Endodermal cell (in vitro differentiated cells): Measurements from ENCODE around the gene LSMEM2. TPM values are rescaled to one million over a fixed set of nuclear protein-coding genes. Genes with fewer than 3 reads are reported as not detected.

Source experiments
- DNase-seq: peaks from one replicate; pipeline ENCODE4 v3.0.0-alpha.2; 2017
- H3K27ac ChIP-seq: 2 replicates; pipeline ENCODE4 v1.5.1; 2013; ENCODE audit warnings: mild to moderate bottlenecking, low read depth, low read length, moderate library complexity
- H3K27me3 ChIP-seq: 2 replicates; pipeline ENCODE4 v1.6.1; 2013; ENCODE audit warnings: mild to moderate bottlenecking, low read length, moderate library complexity; ENCODE audit not compliant: insufficient read depth, control insufficient read depth, poor library complexity, severe bottlenecking
- H3K36me3 ChIP-seq: 2 replicates; pipeline ENCODE4 v1.7.0; 2013; ENCODE audit warnings: mild to moderate bottlenecking, low read length, moderate library complexity; ENCODE audit not compliant: control insufficient read depth, insufficient read depth
- H3K4me1 ChIP-seq: one replicate; pipeline ENCODE4 v1.7.0; 2013; ENCODE audit warnings: low read length; ENCODE audit not compliant: control insufficient read depth, insufficient read depth
- H3K4me3 ChIP-seq: 2 replicates; pipeline ENCODE4 v1.5.1; 2013; ENCODE audit warnings: mild to moderate bottlenecking, low read length, moderate library complexity
- H3K9ac ChIP-seq: 2 replicates; pipeline ENCODE4 v1.6.1; 2013; ENCODE audit warnings: mild to moderate bottlenecking, low read length, moderate library complexity; ENCODE audit not compliant: poor library complexity, severe bottlenecking; ENCODE audit errors: extremely low read depth
- H3K9me3 ChIP-seq: 2 replicates; pipeline ENCODE4 v1.6.1; 2013; ENCODE audit warnings: mild to moderate bottlenecking, low read length, moderate library complexity; ENCODE audit not compliant: control insufficient read depth
- H3K27ac Mint-ChIP-seq: 2 replicates; pipeline ENCODE4 v1.8.0; 2020; ENCODE audit warnings: mixed read lengths
- H3K27me3 Mint-ChIP-seq: 2 replicates; pipeline ENCODE4 v1.8.0; 2021; ENCODE audit warnings: mild to moderate bottlenecking, mixed read lengths; ENCODE audit not compliant: insufficient read depth
- H3K36me3 Mint-ChIP-seq: 2 replicates; pipeline ENCODE4 v1.8.0; 2020; ENCODE audit warnings: low read depth, mixed read lengths
- H3K4me1 Mint-ChIP-seq: 2 replicates; pipeline ENCODE4 v1.8.0; 2020; ENCODE audit warnings: mixed read lengths
- H3K4me3 Mint-ChIP-seq: 2 replicates; pipeline ENCODE4 v1.8.0; 2020; ENCODE audit warnings: mild to moderate bottlenecking, moderate library complexity, mixed read lengths
- H3K9me3 Mint-ChIP-seq: 2 replicates; pipeline ENCODE4 v1.8.0; 2020; ENCODE audit warnings: mild to moderate bottlenecking, mixed read lengths
- CTCF ChIP-seq: fragments of 200-600 bp; sonication (generic); conservative IDR thresholded peaks from 2 replicates; pipeline ENCODE4 v1.5.0; 2021; ENCODE audit warnings: antibody characterized with exemption, mild to moderate bottlenecking
- WGBS, 2 experiments: methylation state at CpG; one replicate each; pipeline versions ENCODE4 v1.1.5 to v1.1.7; 2013; ENCODE audit warnings: missing lambda C conversion rate in 2 of 2, mixed read lengths in 1 of 2; ENCODE audit not compliant: insufficient coverage in 1 of 2, insufficient read length in 1 of 2; 5-methylcytosine and 5-hydroxymethylcytosine counted together
- total RNA-seq, 2 donors: library from RNA; stranded (reverse); fragmentation: NEBNext Ultra II Directional in 1 of 2; extraction: Animal tissue kit (Norgen Biotek cat#: 25700) in 1 of 2; gene quantifications; 2 replicates in 1 of 2; 3 replicates in 1 of 2; pipeline ENCODE4 v1.2.1, GENCODE V29; 2021

LSMEM2 gene
- total RNA-seq, 2 donors from 2014 or later: not detected

- Histone ChIP-seq H3K9me3 (no peaks in the 10 kb centered on the region), H3K27me3 (no peaks in the 10 kb centered on the region), H3K27ac (peak within 1 kb of the TSS; percentile 67), H3K4me3 (peak within 1 kb of the TSS; percentile 94), H3K36me3 (no peaks in the 10 kb centered on the region), H3K9ac (peak within 1 kb of the TSS; percentile 62), H3K4me1 (peaks cover 3% of the 10 kb centered on the region)
- Mint-ChIP-seq H3K36me3 (peaks cover 2% of the 10 kb centered on the region), H3K9me3 (no peaks in the 10 kb centered on the region), H3K4me3 (peak within 1 kb of the TSS; percentile 82), H3K4me1 (peaks cover 17% of the 10 kb centered on the region), H3K27me3 (no peaks in the 10 kb centered on the region), H3K27ac (peak within 1 kb of the TSS; percentile 95)
- 1% methylated on average over 32 to 61 of the region's 61 CpGs for WGBS, 2 experiments
- TF ChIP-seq CTCF: peak; percentile 56
- peak; percentile 100 for DNase-seq
Observed at GRCh38 chr3:50298836-50299637, 20.1 kb downstream of the LSMEM2 start, which contains the start of the genes HYAL3 and NAA80. TSS of gene HYAL3 (minus strand) at chr3:50299405. CDS start at chr3:50295602, 3,803 bp downstream. TSS of gene NAA80 (minus strand) at chr3:50299405. CDS start at chr3:50297463, 1,942 bp downstream.

GRCh38 chr3:50299638-50299928, 20.7 kb downstream of the LSMEM2 start:
- H3K36me3 Mint-ChIP-seq: peaks cover 2% of the 10 kb centered on the region
- peaks cover 2% of the 10 kb centered on the region for H3K9me3 Mint-ChIP-seq
- Histone ChIP-seq H3K4me1 (peaks cover 3% of the 10 kb centered on the region), H3K36me3 (no peaks in the 10 kb centered on the region), H3K4me3 (peak overlapping the region; percentile 79), H3K9ac (peak overlapping the region; percentile 47), H3K9me3 (no peaks in the 10 kb centered on the region), H3K27ac (no peak overlapping the region), H3K27me3 (no peaks in the 10 kb centered on the region)
- peaks cover 17% of the 10 kb centered on the region for H3K4me1 Mint-ChIP-seq
- H3K27me3 Mint-ChIP-seq: no peaks in the 10 kb centered on the region
- H3K4me3 Mint-ChIP-seq: peak overlapping the region; percentile 82
- DNase-seq: no peak
- 4 to 8% methylated on average over 11 to 12 of the region's 12 CpGs for WGBS, 2 experiments
- TF ChIP-seq CTCF: no peak
- H3K27ac Mint-ChIP-seq: peak overlapping the region; percentile 89

GRCh38 chr3:50299929-50300680, 21.2 kb downstream of the LSMEM2 start:
- Mint-ChIP-seq H3K27me3 (no peaks in the 10 kb centered on the region), H3K9me3 (peaks cover 6% of the 10 kb centered on the region), H3K27ac (peak overlapping the region; percentile 89), H3K4me3 (peak overlapping the region; percentile 82), H3K36me3 (peaks cover 2% of the 10 kb centered on the region), H3K4me1 (peaks cover 17% of the 10 kb centered on the region)
- H3K9me3 ChIP-seq: no peaks in the 10 kb centered on the region
- H3K4me1 ChIP-seq: peaks cover 3% of the 10 kb centered on the region
- no peak for TF ChIP-seq CTCF
- peak overlapping the region; percentile 79 for H3K4me3 ChIP-seq
- WGBS, 2 experiments: 71 to 80% methylated on average over 10 to 12 of the region's 12 CpGs
- DNase-seq: peak; percentile 55
- H3K27ac ChIP-seq: peak overlapping the region; percentile 38
- no peaks in the 10 kb centered on the region for H3K27me3 ChIP-seq
- H3K36me3 ChIP-seq: no peaks in the 10 kb centered on the region
- peak overlapping the region; percentile 47 for H3K9ac ChIP-seq
